CD8-positive, alpha-beta memory T cell (primary cell): ENCODE data around the gene SIM2. TPM values are rescaled to one million over a fixed set of nuclear protein-coding genes. Genes with fewer than 3 reads are reported as not detected.
"Not testable (repeated sequence)": the region's sequence is repeated elsewhere in the genome, so short reads cannot be mapped to it uniquely, and the experiment has no call there.

Experiments
- CTCF ChIA-PET: fragments of 350-600 bp; sonication (Branson Sonifier 250); formaldehyde crosslinking; loops from one replicate; lab custom pipeline; 2021; ENCODE audit warnings: antibody characterized with exemption; lab: Charles Lee
- POLR2A ChIA-PET: fragments of 350-600 bp; sonication (Branson Sonifier 250); formaldehyde crosslinking; loops from one replicate; lab custom pipeline; 2021; ENCODE audit warnings: antibody characterized with exemption; lab: Charles Lee
- DNase-seq, 5 donors: peaks; one replicate each; pipeline versions ENCODE4 v3.0.0 to v3.0.0-alpha.2; 2020 to 2022; ENCODE audit warnings: mixed read lengths in 1 of 5
- H3K27ac ChIP-seq: one replicate; pipeline ENCODE4 v1.7.0; 2013; ENCODE audit warnings: low read depth, mild to moderate bottlenecking, low read length, moderate library complexity
- H3K27me3 ChIP-seq: 2 replicates; pipeline ENCODE4 v1.7.0; 2013; ENCODE audit warnings: low read length, mild to moderate bottlenecking; ENCODE audit not compliant: insufficient read depth, poor library complexity, severe bottlenecking
- H3K36me3 ChIP-seq: 2 replicates; pipeline ENCODE4 v1.7.0; 2013; ENCODE audit warnings: mild to moderate bottlenecking, low read length, moderate library complexity; ENCODE audit not compliant: insufficient read depth
- H3K4me1 ChIP-seq: 2 replicates; pipeline ENCODE4 v1.7.0; 2013; ENCODE audit warnings: mild to moderate bottlenecking, low read length, moderate library complexity; ENCODE audit not compliant: insufficient read depth
- H3K4me3 ChIP-seq: 2 replicates; pipeline ENCODE4 v1.7.0; 2013; ENCODE audit warnings: mild to moderate bottlenecking, low read length
- H3K9me3 ChIP-seq: 2 replicates; pipeline ENCODE4 v1.7.0; 2013; ENCODE audit warnings: mild to moderate bottlenecking, low read length
- H3K27ac Mint-ChIP-seq, 8 donors: one replicate each; pipeline ENCODE4 v1.8.0; 2020 to 2021; ENCODE audit warnings: mixed read lengths in 8 of 8, mild to moderate bottlenecking in 6 of 8, inconsistent platforms in 3 of 8, moderate library complexity in 3 of 8
- H3K27me3 Mint-ChIP-seq, 2 donors: one replicate each; pipeline ENCODE4 v1.8.0; 2020 to 2021; ENCODE audit warnings: mixed read lengths in 2 of 2, mild to moderate bottlenecking in 1 of 2, moderate library complexity in 1 of 2
- H3K36me3 Mint-ChIP-seq, 3 donors: one replicate each; pipeline ENCODE4 v1.8.0; 2020 to 2021; ENCODE audit warnings: mixed read lengths in 3 of 3, inconsistent platforms in 1 of 3, mild to moderate bottlenecking in 1 of 3
- H3K4me1 Mint-ChIP-seq, 3 donors: one replicate each; pipeline ENCODE4 v1.8.0; 2020 to 2021; ENCODE audit warnings: mixed read lengths in 3 of 3, inconsistent platforms in 1 of 3, mild to moderate bottlenecking in 1 of 3
- H3K4me3 Mint-ChIP-seq, 7 donors: one replicate each; pipeline ENCODE4 v1.8.0; 2020 to 2021; ENCODE audit warnings: mixed read lengths in 7 of 7, mild to moderate bottlenecking in 6 of 7, moderate library complexity in 4 of 7, inconsistent platforms in 2 of 7
- H3K9me3 Mint-ChIP-seq, 5 donors: one replicate each; pipeline ENCODE4 v1.8.0; 2020 to 2022; ENCODE audit warnings: mixed read lengths in 5 of 5, mild to moderate bottlenecking in 3 of 5, moderate library complexity in 2 of 5, inconsistent platforms in 1 of 5
- polyA plus RNA-seq: library from polyadenylated mRNA; unstranded; fragments of 300-500 nt; fragmentation: Illumina TruSeq; gene quantifications from one replicate; pipeline ENCODE4 v1.2.3, GENCODE V29; 2021
- total RNA-seq, 2 experiments: library from RNA; stranded (reverse); gene quantifications; one replicate each; pipeline ENCODE4 v1.2.3, GENCODE V29; 2021

SIM2 gene
- total and polyA plus RNA-seq, 3 experiments from 2014 or later, result 0.07 TPM; not detected in 2

GRCh38 chr21:36663033-36663855, 35.7 kb upstream of the SIM2 start:
- Mint-ChIP-seq H3K27ac (no peak overlapping the region), H3K9me3 (no peaks in the 10 kb centered on the region), H3K4me3 (no peak overlapping the region), H3K4me1 (no peaks in the 10 kb centered on the region), H3K36me3 (no peaks in the 10 kb centered on the region), H3K27me3 (peaks cover 15 to 33% of the 10 kb centered on the region in 2 donors)
- Histone ChIP-seq H3K9me3 (no peaks in the 10 kb centered on the region), H3K27me3 (no peaks in the 10 kb centered on the region), H3K27ac (no peak overlapping the region), H3K36me3 (no peaks in the 10 kb centered on the region), H3K4me3 (no peak overlapping the region), H3K4me1 (no peaks in the 10 kb centered on the region)
- ChIA-PET POLR2A (no interaction called here), CTCF (interaction anchor here (1.4 kb wide), 1 partner anchor 32 kb away, joined by 4 read pairs; no protein-coding TSS in a partner anchor)
- no peak for DNase-seq

GRCh38 chr21:36664662-36664990, 34.3 kb upstream of the SIM2 start:
- Mint-ChIP-seq H3K4me3 (no peak overlapping the region), H3K27ac (no peak overlapping the region), H3K27me3 (peaks cover 23 to 41% of the 10 kb centered on the region in 2 donors), H3K4me1 (no peaks in the 10 kb centered on the region), H3K9me3 (no peaks in the 10 kb centered on the region), H3K36me3 (no peaks in the 10 kb centered on the region)
- Histone ChIP-seq H3K4me1 (no peaks in the 10 kb centered on the region), H3K4me3 (no peak overlapping the region), H3K36me3 (no peaks in the 10 kb centered on the region), H3K9me3 (no peaks in the 10 kb centered on the region), H3K27me3 (no peaks in the 10 kb centered on the region), H3K27ac (no peak overlapping the region)
- ChIA-PET CTCF (interaction anchor here (1.4 kb wide), 1 partner anchor 34 kb away, joined by 4 read pairs; no protein-coding TSS in a partner anchor), POLR2A (no interaction called here)
- no peak for DNase-seq

GRCh38 chr21:36665806-36666205, 33.1 kb upstream of the SIM2 start:
- Mint-ChIP-seq H3K36me3 (no peaks in the 10 kb centered on the region), H3K27me3 (peaks cover 24 to 40% of the 10 kb centered on the region in 2 donors), H3K4me1 (no peaks in the 10 kb centered on the region), H3K4me3 (no peak overlapping the region), H3K9me3 (no peaks in the 10 kb centered on the region), H3K27ac (no peak overlapping the region)
- H3K9me3 ChIP-seq, result no peaks in the 10 kb centered on the region
- H3K27me3 ChIP-seq, result no peaks in the 10 kb centered on the region
- no peak overlapping the region for H3K4me3 ChIP-seq
- ChIA-PET POLR2A (no interaction called here), CTCF (no interaction called here)
- H3K27ac ChIP-seq, result no peak overlapping the region
- H3K36me3 ChIP-seq, result no peaks in the 10 kb centered on the region
- no peak for DNase-seq
- no peaks in the 10 kb centered on the region for H3K4me1 ChIP-seq

GRCh38 chr21:36668713-36669112, 30.2 kb upstream of the SIM2 start:
- Mint-ChIP-seq H3K4me1 (no peaks in the 10 kb centered on the region), H3K4me3 (no peak overlapping the region), H3K36me3 (no peaks in the 10 kb centered on the region), H3K27me3 (peaks cover 19 to 31% of the 10 kb centered on the region in 2 donors), H3K27ac (no peak overlapping the region), H3K9me3 (no peaks in the 10 kb centered on the region)
- Histone ChIP-seq H3K9me3 (no peaks in the 10 kb centered on the region), H3K4me3 (no peak overlapping the region), H3K36me3 (no peaks in the 10 kb centered on the region), H3K27ac (no peak overlapping the region), H3K4me1 (no peaks in the 10 kb centered on the region), H3K27me3 (no peaks in the 10 kb centered on the region)
- ChIA-PET POLR2A (no interaction called here), CTCF (no interaction called here)
- DNase-seq, result no peak

GRCh38 chr21:36671836-36672235, 27.1 kb upstream of the SIM2 start:
- Histone ChIP-seq H3K4me1 (no peaks in the 10 kb centered on the region), H3K36me3 (no peaks in the 10 kb centered on the region), H3K4me3 (no peak overlapping the region), H3K27ac (no peak overlapping the region), H3K27me3 (no peaks in the 10 kb centered on the region), H3K9me3 (no peaks in the 10 kb centered on the region)
- Mint-ChIP-seq H3K27me3 (peaks cover 28 to 43% of the 10 kb centered on the region in 2 donors), H3K36me3 (no peaks in the 10 kb centered on the region), H3K4me1 (no peaks in the 10 kb centered on the region), H3K4me3 (no peak overlapping the region), H3K27ac (no peak overlapping the region), H3K9me3 (no peaks in the 10 kb centered on the region)
- ChIA-PET CTCF (no interaction called here), POLR2A (no interaction called here)
- no peak for DNase-seq

GRCh38 chr21:36672296-36672695, 26.6 kb upstream of the SIM2 start:
- H3K36me3 ChIP-seq, H3K27ac Mint-ChIP-seq, H3K4me1 Mint-ChIP-seq, H3K27ac ChIP-seq, H3K36me3 Mint-ChIP-seq, POLR2A ChIA-PET, CTCF ChIA-PET, H3K9me3 Mint-ChIP-seq, H3K4me1 ChIP-seq, DNase-seq, H3K9me3 ChIP-seq, H3K4me3 Mint-ChIP-seq, H3K4me3 ChIP-seq, H3K27me3 ChIP-seq: not testable (repeated sequence)
- H3K27me3 Mint-ChIP-seq, result peaks cover 28 to 46% of the 10 kb centered on the region in 2 donors

GRCh38 chr21:36672737-36673136, 26.2 kb upstream of the SIM2 start:
- H3K4me3 ChIP-seq, result no peak overlapping the region
- H3K9me3 ChIP-seq, result no peaks in the 10 kb centered on the region
- no peaks in the 10 kb centered on the region for H3K36me3 Mint-ChIP-seq
- H3K27me3 ChIP-seq, result no peaks in the 10 kb centered on the region
- ChIA-PET POLR2A (no interaction called here), CTCF (no interaction called here)
- peaks cover 0 to 2% (median under 1%) of the 10 kb centered on the region in 5 donors for H3K9me3 Mint-ChIP-seq
- no peaks in the 10 kb centered on the region for H3K36me3 ChIP-seq
- DNase-seq, result no peak
- H3K27ac ChIP-seq, result no peak overlapping the region
- peaks cover 29 to 46% of the 10 kb centered on the region in 2 donors for H3K27me3 Mint-ChIP-seq
- no peaks in the 10 kb centered on the region for H3K4me1 ChIP-seq
- H3K4me3 Mint-ChIP-seq, result no peak overlapping the region
- no peak overlapping the region for H3K27ac Mint-ChIP-seq
- no peaks in the 10 kb centered on the region for H3K4me1 Mint-ChIP-seq

- Histone ChIP-seq H3K27me3 (no peaks in the 10 kb centered on the region), H3K9me3 (no peaks in the 10 kb centered on the region), H3K4me3 (no peak overlapping the region), H3K4me1 (no peaks in the 10 kb centered on the region), H3K27ac (no peak overlapping the region), H3K36me3 (no peaks in the 10 kb centered on the region)
- Mint-ChIP-seq H3K4me3 (no peak overlapping the region), H3K27ac (no peak overlapping the region), H3K36me3 (no peaks in the 10 kb centered on the region), H3K27me3 (peaks cover 31 to 48% of the 10 kb centered on the region in 2 donors), H3K4me1 (no peaks in the 10 kb centered on the region), H3K9me3 (peaks cover 13 to 26% (median 16%) of the 10 kb centered on the region in 5 donors)
- POLR2A ChIA-PET, result no interaction called here
- CTCF ChIA-PET, result no interaction called here
- no peak for DNase-seq
These were observed 22.6 kb upstream of the SIM2 start for GRCh38 chr21:36676039-36676950.
